ENCODE measurements around the gene AMOTL1. TPM values are rescaled to one million over a fixed set of nuclear protein-coding genes. Genes with fewer than 3 reads are reported as not detected.

Gene AMOTL1
- polyA plus RNA-seq, 3 donors = 39.1 to 49.9 (median 47.3) TPM

DNA sequence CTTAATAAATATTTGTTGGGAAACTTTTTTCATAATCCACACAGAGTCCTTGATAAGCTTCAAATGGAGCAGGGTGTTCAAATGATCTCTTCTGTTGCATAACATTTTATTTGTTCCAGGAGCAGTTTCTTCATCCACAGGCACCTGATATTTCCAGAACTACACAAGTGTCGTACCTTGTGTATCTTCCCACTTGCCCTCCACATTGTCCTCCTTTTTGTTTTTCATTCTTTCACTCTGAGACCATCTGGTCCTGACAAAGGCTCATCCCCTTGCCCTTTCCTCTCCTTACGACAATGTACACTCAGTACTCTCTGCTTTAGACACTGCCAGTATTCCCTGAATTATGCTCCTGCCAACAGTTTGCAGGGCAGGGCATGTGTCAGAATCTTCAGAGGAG, 5.2 kb upstream of the AMOTL1 start:
- no peak for DNase-seq (ENCODE audit: extremely low read depth in 1 of 11, low read depth in 9 of 11, low spot score in 4 of 11)

- DNase-seq (ENCODE audit: extremely low read depth in 1 of 11, low read depth in 9 of 11, low spot score in 4 of 11) = no peak
These were observed 1.4 kb upstream of the AMOTL1 start for GRCh38 chr11:94766713-94767206.

GRCh38 chr11:94767291-94767690, 865 bp upstream of the AMOTL1 start:
- no peak for DNase-seq (ENCODE audit: extremely low read depth in 1 of 11, low read depth in 9 of 11, low spot score in 4 of 11)

DNA sequence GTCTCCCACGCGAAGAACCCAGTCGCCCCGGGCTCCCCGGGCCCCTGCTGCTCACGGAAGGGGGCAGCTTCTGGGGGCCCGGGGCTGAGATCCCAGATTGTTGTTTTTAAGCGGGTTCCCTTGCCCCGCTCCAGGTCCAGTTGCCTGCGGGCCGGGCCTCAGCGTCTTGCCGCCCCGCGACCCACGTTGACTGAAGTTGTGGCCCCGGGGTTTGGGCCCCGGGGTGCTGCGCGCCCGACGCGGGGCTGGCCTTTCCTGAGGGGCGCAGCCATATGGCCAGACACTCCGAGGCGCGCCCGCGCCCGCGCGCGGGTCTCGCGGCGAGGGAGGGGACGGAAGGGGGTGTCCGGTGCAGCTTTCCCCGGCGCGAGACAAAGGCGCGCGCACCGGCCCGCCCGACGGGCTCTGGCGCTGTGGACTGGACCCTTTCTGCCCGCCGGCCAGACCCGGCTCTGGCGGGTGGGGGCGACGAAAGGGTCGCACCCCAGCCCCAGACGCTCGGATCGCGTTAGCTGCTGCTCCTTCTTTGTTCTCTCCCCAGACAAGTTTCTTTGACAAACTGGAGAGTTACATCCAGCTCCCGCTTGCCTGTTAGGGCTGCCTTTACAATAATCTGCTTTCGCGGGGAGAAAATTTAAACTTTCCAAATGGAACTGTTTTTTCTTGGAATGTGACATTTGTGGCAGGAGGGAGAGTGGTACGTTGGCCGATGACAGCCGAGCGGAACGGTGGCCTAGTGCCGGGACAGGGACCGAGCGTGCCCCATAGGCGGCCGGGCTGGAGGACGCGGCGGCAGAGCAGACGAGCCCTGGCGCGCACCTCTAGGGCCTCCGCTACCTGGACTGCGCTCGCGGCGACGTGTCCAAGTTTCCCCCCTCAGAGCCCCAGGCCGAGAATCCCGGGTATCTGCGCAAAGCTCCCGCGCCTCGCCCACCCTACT, 716 bp downstream of the AMOTL1 start:
- peak in 8 of 11 donors; percentile 39 to 67 (median 52) for DNase-seq (ENCODE audit: extremely low read depth in 1 of 11, low read depth in 9 of 11, low spot score in 4 of 11)

- no peak for DNase-seq (ENCODE audit: extremely low read depth in 1 of 11, low read depth in 9 of 11, low spot score in 4 of 11)
These were observed 1.7 kb downstream of the AMOTL1 start for GRCh38 chr11:94769880-94770279.

DNA sequence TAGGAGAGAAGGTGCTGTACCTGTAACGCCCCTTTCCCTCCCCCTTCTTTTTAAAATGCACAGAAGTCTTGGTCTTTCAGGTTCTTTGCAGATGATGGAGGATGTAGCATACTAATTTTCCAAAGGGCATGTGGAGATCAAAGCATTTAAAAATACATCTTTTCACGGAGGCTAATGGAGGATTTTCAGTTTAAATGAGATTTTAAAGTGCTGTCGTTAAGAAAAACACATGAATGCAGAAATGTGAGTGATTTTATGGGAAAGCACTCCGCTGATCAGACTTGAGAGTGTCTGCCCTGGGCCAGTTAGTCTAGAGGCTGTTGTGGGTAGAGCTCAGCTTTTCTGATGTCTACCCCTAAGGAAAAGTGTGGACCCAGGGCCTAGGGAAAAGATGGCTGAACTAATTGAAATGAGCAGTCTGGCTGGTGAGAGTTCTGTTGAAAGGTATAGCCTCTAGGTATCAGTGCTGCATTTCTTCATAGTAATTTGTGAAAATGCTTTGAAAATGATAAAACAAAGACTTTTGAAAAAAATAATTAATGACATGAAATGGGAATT, 2.5 kb downstream of the AMOTL1 start:
- DNase-seq (ENCODE audit: extremely low read depth in 1 of 11, low read depth in 9 of 11, low spot score in 4 of 11) = no peak

DNA sequence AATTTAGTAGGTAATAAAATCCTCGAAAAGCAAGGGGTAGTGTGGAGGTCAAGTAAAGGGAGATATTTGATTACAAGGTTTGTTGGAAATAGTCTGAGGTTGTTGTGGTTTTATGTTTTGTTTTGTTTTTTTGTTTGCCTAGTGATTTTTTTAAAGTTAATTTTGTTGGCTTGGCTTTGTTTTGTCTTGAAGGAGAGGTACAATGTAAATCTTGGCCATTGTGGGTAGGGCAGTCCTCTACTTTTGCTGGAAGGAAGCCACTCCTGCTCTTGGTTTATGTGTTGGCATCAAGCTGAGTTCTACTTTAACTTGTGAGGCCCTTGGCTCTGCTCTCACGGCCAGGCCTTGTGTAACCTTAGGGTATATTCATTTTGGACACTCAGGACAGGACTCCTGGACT, 3.2 kb downstream of the AMOTL1 start:
- DNase-seq (ENCODE audit: extremely low read depth in 1 of 11, low read depth in 9 of 11, low spot score in 4 of 11) = no peak

DNA sequence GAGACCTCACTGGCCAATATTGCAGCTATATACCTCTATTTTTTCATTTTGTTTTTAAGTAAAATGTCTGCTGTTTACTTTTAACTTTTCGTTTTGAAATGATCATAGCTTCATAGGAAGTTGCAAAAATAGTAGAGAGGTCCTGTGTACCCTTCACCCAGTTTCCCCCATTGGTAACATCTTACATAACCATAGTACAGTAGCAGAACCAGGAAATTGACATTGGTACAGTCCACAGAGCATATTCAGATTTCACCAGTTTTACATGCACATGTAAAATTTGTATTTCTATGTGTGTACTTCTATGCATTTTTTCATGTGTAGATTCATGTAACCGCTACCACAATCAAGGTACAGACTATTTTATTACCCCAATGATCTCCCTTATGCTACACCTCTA, 3.8 kb downstream of the AMOTL1 start:
- DNase-seq (ENCODE audit: extremely low read depth in 1 of 11, low read depth in 9 of 11, low spot score in 4 of 11) = no peak

- DNase-seq (ENCODE audit: extremely low read depth in 1 of 11, low read depth in 9 of 11, low spot score in 4 of 11) = no peak
These were observed 5.7 kb downstream of the AMOTL1 start for GRCh38 chr11:94773842-94774241.

DNA sequence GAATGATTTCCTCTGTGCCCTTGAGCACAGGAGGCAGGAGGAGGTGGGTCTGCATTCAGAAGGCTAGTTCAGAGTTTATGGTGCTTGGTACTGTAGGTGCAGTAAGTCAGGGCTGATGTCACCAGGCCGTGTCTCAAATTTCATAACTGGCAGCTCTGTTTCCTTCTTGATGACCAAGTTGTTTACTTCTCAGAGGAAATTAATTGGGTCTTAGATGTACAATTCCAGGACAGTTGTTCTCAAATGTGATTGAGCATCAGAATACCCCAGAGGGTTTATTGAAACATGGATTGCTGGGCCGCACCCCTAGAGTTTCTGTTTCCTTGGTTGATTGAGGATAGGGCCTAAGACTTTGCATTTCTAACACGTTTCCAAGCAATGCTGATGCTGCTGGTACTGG, 6.2 kb downstream of the AMOTL1 start:
- DNase-seq (ENCODE audit: extremely low read depth in 1 of 11, low read depth in 9 of 11, low spot score in 4 of 11) = no peak

DNA sequence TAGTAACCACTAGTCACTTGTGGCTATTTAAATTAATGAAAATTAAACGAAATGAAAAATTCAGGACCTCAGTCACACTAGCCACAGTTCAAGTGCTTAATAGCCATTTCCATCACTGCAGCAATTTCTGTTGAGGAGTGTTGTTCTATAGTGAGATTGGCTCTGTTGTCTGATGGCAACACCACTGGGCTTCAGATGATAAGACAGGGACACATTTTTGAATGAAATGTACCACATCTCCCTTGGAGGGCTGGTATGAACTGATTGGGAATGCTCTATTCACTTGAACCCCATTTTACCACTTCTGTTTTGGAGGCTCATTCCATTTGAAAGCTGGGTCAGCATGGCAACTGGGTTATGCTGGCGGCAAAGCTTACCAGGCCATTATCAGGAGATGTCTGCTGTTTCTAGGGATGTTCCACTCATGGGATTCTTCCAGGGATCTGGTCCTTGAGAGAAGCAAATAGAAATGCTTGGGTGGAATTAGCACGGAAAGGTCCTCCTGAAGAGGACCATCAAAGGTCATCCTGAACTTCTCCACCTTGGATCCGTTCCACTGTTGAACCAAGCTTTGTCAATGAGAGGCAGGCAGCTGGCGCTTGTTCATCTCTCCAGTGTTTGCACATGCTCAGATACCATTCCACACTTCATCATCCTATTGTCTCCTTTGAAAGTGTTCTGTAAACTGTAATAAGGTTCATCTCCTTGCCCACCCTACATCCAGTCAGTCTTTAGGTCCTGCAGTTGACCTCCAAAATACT, 7.6 kb downstream of the AMOTL1 start:
- no peak for DNase-seq (ENCODE audit: extremely low read depth in 1 of 11, low read depth in 9 of 11, low spot score in 4 of 11)

- no peak for DNase-seq (ENCODE audit: extremely low read depth in 1 of 11, low read depth in 9 of 11, low spot score in 4 of 11)
These were observed 8.5 kb downstream of the AMOTL1 start for GRCh38 chr11:94776351-94777321.

- no peak for DNase-seq (ENCODE audit: extremely low read depth in 1 of 11, low read depth in 9 of 11, low spot score in 4 of 11)
These were observed 12.3 kb downstream of the AMOTL1 start for GRCh38 chr11:94780432-94780831.

DNA sequence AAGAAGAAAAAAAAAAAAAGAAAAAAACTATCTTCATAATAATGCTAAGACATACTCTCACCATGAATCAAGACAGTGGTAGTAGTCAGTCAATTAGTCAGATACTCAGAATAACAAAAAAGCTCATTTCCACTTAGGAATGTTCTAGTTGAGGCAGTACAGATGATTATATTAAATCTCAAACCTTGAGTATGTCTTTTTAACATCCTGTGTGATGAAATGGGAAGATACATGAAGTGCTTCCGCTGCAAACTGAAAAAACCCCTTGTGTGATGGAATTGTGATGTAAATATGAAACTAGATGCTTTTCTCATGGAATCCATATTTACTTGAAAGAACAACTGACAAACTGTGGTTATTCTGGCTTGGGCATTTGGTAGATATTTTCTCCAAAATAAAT, 13.7 kb downstream of the AMOTL1 start:
- DNase-seq (ENCODE audit: extremely low read depth in 1 of 11, low read depth in 9 of 11, low spot score in 4 of 11) = no peak

DNA sequence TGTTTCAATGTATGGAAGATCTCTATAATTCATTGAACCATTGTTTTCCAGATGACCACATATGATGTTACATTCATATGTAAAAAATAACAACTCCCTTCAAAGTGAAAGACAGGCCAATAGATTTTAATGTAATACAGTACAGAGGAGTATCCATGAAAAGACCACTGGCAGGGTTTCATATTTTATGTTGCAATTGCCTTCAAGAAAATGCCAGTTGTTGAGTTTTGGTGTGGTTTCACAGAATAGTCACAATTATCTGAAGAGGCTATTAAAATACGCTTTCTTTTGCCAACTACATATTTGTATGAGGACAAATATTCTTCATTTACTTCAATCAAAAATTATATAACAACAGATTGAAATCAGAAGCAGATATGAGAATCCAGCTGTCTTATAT, 14.3 kb downstream of the AMOTL1 start:
- no peak for DNase-seq (ENCODE audit: extremely low read depth in 1 of 11, low read depth in 9 of 11, low spot score in 4 of 11)

DNA sequence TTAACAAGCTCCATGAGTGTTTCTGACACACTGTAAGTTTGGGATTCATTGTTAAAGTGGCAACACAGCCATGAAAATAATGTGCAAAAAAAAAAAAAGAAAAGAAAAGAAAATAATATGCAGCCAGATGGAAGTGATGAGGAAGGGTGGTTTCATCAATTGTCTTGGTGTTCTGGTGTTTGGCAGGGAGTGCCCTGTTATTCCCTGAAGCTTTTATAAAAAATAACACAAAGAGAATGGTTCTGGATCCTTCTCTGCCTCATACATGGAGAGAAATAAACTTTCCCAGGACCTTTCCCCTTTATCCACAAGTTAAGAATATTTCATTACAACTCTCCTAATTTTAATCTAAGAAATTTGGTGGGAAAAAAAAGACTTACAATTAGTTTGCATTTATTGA, 16.7 kb downstream of the AMOTL1 start:
- no peak for DNase-seq (ENCODE audit: extremely low read depth in 1 of 11, low read depth in 9 of 11, low spot score in 4 of 11)

- DNase-seq (ENCODE audit: extremely low read depth in 1 of 11, low read depth in 9 of 11, low spot score in 4 of 11) = no peak
These were observed 17.4 kb downstream of the AMOTL1 start for GRCh38 chr11:94785509-94785908.

GRCh38 chr11:94786264-94787126, 18.3 kb downstream of the AMOTL1 start:
- peak in 1 of 11 donors; percentile 27 for DNase-seq (ENCODE audit: extremely low read depth in 1 of 11, low read depth in 9 of 11, low spot score in 4 of 11)

Data from renal cortex interstitium (tissue), 11 donors.